ENCODE measurements around the gene KRCC1.

DNA sequence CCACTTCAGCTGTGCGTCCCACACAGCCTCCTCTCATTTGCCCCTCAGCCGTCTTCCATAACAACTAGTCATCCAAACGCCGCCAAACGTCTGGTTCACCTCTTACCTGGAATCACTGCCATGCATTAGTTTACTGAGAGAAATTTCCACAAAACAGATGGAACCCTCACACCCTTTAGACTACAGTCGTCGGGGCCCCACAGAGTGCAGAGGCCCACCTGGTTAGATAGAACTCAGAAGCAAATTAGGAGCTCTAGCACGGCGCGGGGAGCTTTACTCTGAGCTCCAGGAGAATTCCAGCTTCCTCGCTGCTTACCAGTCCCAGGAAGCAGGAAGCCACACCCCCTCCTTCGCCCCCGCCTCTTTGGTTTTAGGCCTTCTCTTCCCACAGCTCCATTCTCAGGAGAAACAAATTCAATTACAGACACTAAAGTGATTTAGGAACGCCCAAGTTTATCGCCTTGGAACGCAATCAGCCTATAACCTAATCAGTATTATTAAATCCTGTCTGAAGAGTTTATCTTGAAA lies 48.6 kb downstream of the KRCC1 start:
- TF ChIP-seq, protein P1, sequence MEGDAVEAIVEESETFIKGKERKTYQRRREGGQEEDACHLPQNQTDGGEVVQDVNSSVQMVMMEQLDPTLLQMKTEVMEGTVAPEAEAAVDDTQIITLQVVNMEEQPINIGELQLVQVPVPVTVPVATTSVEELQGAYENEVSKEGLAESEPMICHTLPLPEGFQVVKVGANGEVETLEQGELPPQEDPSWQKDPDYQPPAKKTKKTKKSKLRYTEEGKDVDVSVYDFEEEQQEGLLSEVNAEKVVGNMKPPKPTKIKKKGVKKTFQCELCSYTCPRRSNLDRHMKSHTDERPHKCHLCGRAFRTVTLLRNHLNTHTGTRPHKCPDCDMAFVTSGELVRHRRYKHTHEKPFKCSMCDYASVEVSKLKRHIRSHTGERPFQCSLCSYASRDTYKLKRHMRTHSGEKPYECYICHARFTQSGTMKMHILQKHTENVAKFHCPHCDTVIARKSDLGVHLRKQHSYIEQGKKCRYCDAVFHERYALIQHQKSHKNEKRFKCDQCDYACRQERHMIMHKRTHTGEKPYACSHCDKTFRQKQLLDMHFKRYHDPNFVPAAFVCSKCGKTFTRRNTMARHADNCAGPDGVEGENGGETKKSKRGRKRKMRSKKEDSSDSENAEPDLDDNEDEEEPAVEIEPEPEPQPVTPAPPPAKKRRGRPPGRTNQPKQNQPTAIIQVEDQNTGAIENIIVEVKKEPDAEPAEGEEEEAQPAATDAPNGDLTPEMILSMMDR (IDR thresholded peaks at IDR 0.05; ENCODE audit: insufficient read depth, low read length, poor library complexity, severe bottlenecking) = no peak
- no peak for TF ChIP-seq EZH2phosphoT487 (conservative IDR thresholded peaks at IDR 0.05; ENCODE audit: low read length)

All from SU-DHL-6 (cell line).